GM21423 (cell line): Measurements from ENCODE around the gene BRINP3.

Experiments
- ATAC-seq: cut with Tn5 transposase; IDR thresholded peaks from one replicate; pipeline ENCODE4 v1.9.1; 2021; ENCODE audit warnings: mild to moderate bottlenecking, moderate library complexity; ENCODE audit not compliant: unreplicated experiment

Gene BRINP3

DNA sequence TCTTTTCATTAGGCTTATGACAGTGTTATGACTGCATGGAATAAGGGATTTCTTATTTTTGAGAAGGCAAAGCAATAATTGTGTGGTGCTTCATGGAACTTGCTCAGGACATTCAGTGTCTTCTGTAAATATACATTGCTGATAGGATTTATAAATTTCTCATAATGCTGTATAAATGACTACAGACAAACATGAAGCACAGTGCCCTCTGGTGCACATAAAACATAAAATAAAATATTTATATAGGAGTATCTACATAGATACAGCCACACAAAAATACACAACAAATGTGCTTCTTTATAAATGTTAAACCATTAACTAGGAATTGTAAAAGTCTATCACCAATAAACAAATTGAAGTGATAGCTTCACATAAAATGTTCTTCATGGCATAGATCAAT, 24.1 kb downstream of the BRINP3 start:
- no peak for ATAC-seq

GRCh38 chr1:190452272-190452848, 25.3 kb downstream of the BRINP3 start:
- no peak for ATAC-seq

DNA sequence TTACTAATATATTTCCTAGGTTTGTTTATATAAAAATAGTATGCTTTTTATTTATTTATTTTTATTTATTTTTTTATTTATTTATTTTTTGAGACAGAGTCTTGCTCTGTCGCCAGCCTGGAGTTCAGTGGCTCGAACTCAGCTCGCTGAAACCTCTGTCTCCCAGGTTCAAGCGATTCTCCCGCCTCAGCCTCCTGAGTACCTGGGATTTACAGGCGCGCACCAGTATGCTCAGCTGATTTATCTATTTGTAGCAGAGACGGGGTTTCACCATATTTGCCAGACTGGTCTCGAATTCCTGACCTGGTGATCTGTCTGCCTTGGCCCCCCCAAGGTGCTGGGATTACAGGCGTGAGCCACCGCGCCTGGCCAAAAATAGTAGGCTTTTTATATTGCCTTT, 33.2 kb downstream of the BRINP3 start:
- ATAC-seq: no peak

GRCh38 chr1:190439447-190439846, 38.2 kb downstream of the BRINP3 start:
- no peak for ATAC-seq

- ATAC-seq: no peak
Observed at GRCh38 chr1:190436615-190437014, 41.0 kb downstream of the BRINP3 start.

GRCh38 chr1:190429932-190430331, 47.7 kb downstream of the BRINP3 start:
- ATAC-seq: no peak

GRCh38 chr1:190429141-190429540, 48.5 kb downstream of the BRINP3 start:
- ATAC-seq: no peak

GRCh38 chr1:190416239-190416638, 61.4 kb downstream of the BRINP3 start:
- no peak for ATAC-seq

GRCh38 chr1:190413142-190413541, 64.5 kb downstream of the BRINP3 start:
- no peak for ATAC-seq

GRCh38 chr1:190403402-190403801, 74.3 kb downstream of the BRINP3 start:
- ATAC-seq: no peak

DNA sequence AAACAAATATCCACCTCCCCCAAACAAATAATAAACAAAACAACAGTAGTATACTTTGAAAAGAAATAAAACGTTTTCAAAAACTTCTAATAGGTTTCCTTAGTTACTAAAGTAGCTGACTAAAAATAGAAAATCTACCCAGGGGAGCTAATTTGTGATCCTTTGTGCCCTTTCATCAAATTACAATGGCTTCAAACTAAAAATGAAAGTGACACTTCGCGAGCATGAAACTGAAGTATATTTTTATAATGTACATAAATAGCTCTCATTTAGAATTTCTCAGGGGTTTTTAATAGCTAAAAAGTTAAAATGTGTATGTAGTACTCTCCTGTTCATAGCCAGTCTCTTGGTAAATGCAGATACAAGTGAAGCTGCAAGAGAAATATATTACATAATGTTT, 78.4 kb downstream of the BRINP3 start:
- no peak for ATAC-seq

DNA sequence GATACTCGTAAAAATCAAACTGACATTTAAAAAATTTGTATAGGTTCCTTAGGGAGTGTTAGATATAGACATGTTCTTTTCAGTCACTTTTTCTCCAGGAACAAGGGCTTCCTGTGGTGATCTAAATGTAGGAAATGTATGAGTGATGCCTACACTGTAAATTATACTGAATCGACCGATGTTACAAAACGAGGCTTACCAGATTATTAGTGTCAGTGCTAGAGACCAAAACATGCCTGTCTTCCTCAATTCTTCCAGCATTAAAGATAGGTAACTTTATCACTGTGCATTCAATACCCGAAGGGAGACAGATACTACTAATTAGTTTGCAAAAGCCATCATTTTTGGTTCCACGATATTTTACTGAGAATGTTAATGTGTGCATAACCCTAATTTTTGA, 86.1 kb downstream of the BRINP3 start:
- ATAC-seq: no peak

DNA sequence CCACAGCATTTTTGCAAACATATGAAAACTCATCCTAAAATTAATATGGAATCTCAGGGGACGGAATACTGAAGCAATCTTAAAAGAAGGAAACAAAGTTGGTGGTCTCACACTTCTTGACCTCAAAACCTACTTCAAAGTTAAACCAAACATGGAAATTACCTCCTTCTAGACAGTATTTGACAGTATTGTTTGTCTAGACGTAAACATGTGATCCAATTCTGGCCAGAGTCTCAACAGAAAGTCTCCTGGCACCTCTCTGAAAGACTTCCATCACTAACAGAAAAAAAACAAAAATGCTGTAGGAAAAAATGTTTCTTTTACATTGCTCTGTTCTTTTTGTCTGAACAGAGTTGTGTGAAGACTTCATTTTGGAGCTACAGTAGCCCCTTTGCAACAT, 99.7 kb downstream of the BRINP3 start:
- ATAC-seq: no peak

DNA sequence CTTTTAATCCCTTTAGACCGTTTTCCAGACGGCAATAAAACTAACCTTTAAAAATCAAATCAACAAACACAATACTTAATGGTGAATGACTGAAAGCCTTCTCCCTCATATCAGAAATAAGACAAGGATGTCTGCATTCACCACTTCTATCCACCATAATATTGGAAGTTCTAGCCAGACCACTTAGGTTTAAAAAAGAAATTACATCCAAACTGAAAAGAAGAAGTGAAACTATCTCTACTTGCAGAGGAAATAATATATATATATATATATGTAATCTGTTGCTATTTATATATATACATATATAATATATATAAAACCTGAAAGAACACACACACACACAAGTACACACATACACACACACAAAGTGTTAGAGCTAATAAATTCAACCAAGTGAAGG, 100.4 kb downstream of the BRINP3 start:
- ATAC-seq: no peak

GRCh38 chr1:190376044-190376443, 101.6 kb downstream of the BRINP3 start:
- ATAC-seq: no peak

GRCh38 chr1:190373705-190374336, 103.8 kb downstream of the BRINP3 start:
- ATAC-seq: peak; percentile 75

- ATAC-seq: no peak
Observed at GRCh38 chr1:190367200-190367599, 110.5 kb downstream of the BRINP3 start.

DNA sequence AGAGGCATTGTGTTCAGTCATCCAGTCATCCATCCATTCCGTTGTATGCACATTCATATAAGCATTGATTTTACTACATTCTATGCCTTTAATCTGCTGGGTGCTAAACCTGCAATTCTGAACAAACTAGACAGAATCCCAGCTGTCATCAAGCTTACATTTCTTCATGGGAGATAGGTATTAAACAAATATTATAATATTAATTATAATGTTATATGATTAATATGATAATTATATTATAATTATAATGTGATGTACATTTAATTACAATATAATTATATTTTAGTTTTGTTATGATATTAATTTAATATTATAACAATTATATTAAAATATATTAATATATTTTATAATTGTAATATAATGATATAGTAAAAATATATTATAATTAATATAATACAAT, 112.4 kb downstream of the BRINP3 start:
- ATAC-seq: no peak

GRCh38 chr1:190353538-190354101, 124.0 kb downstream of the BRINP3 start:
- ATAC-seq: no peak

- ATAC-seq: no peak
Observed at GRCh38 chr1:190344454-190344853, 133.2 kb downstream of the BRINP3 start.

DNA sequence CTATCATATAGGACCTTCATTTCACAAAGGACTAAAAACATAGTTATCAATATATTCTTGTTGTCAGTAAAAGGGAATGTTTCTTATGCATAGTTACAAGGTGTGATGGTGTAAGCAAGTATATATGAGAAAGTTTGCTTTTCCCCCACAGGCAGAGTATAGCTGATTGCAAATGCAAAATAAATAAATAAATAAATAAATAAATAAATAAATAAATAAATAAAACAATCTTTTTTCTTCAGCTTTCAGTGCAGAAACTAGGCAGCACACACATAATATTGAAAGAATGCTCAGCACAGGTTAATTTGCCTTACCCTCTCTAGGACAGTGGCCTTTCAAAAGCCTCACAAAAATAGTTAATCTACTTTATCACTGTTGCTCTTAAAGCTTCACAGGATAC, 138.8 kb downstream of the BRINP3 start:
- ATAC-seq: no peak

GRCh38 chr1:190328871-190329270, 148.8 kb downstream of the BRINP3 start:
- ATAC-seq: no peak

DNA sequence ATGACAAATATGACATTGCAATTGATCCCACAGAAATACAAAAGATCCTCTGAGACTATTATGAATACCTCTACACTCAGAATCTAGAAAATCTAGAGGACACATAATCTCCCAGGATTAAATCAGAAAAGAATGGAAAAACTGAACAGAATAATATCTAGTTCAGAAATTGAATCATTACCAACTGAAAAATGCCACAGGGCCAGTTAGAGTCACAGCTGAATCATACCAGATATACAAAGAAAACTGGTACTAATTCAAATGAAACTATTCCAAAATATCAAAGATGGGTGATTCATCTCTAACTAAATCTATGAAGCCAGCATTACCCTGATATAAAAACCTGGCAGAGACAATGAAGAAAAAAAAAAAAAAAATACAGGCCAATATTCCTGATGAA, 149.3 kb downstream of the BRINP3 start:
- ATAC-seq: no peak
